Frontal cortex (tissue), 4 donors: ENCODE results near the gene TCAP. TPM values are rescaled to one million over a fixed set of nuclear protein-coding genes. Genes with fewer than 3 reads are reported as not detected.
A peak's percentile ranks its signal among the peaks of the same experiment; 100 is the strongest.
"Not testable (repeated sequence)": the region's sequence is repeated elsewhere in the genome, so short reads cannot be mapped to it uniquely, and the experiment has no call there.

Experiments used
- DNase-seq, 2 donors: peaks; one replicate each; pipeline ENCODE4 v3.0.0; 2012; ENCODE audit warnings: low spot score in 2 of 2
- FAIRE-seq: peaks from 2 replicates; lab custom pipeline; 2012; peaks lifted over from hg19 to GRCh38; lab: Jason Lieb, UNC
- total RNA-seq: library from RNA; depleted of rRNA; stranded (reverse); fragments of >200 nt; gene quantifications from one replicate; pipeline ENCODE4 v1.2.3, GENCODE V29; 2014
- donor health status: control.
- donor health status: control.
- donor health status: control.

TCAP gene
- total RNA-seq, 1 donor from 2014 or later: 0.82 TPM

DNA sequence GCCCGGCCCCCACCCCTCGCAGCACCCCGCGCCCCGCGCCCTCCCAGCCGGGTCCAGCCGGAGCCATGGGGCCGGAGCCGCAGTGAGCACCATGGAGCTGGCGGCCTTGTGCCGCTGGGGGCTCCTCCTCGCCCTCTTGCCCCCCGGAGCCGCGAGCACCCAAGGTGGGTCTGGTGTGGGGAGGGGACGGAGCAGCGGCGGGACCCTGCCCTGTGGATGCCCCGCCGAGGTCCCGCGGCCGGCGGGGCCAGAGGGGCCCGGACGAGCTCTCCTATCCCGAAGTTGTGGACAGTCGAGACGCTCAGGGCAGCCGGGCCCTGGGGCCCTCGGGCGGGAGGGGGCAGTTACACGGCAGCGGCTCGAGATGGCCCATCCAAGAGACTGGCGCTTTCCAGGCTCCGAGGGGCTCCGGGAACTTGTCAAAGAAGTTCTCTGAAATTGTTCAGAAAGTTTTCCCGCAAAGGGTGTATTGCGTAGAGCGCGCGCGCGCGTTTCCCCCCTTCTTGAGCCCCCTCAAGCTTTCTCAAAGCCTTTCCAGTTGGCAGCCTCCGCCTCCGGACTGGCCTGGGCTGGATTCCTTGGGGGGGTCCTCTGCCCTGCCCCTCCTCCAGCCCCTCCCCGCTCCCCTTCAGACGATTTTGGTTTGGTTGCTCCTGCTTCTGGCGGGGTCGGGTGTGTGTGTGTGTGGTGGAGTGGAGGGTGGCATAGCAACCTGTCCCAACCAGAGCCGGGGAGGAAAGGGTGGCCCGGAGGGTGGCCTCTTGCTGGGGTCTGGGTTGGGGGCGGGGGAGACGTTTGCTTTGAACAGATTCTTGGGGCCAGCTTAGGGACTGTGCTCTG, 35.2 kb downstream of the TCAP start:
- peak in 1 of 2 donors; percentile 48 for DNase-seq

DNA sequence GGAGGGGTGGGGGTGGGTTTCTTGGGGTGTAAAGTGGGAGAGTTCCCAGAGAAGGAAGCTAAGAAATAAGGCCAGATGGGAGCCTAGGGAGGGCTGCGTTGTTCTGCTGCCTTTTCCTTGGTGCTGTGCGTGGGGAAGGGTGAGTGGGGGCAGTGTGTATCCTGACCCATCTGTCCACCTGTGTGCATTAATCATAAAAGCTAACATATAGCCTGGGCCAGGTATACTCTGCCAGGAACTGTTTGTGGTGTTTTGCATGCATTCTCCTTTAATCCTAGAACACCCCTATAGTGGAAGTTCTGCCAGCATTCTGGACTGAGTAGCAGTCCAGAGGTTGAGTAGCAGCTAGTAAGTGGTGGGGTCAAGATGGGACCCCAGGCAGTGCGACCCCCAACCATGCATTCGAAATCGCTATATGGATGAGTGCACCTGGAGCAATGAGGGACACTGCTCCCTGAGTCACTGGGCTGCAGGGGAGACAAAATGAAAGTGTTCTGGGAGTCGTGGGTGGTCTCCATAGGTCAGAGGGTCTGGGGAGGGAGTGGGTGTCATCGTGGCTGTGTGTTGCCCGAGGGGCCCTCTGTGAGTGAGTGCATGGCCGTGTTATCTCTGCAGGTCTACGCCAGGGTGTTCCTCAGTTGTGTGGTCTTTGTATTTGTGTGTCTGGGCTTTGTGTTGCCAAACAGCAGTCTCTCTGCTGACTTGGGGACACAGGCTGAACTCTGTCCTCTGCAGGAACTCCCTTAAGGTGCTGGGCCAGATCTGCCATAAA, 36.0 kb downstream of the TCAP start:
- DNase-seq (no peak), FAIRE-seq (no peak)

More for the DNA sequence above, 35.2 kb downstream of the TCAP start:
- no peak for FAIRE-seq

DNA sequence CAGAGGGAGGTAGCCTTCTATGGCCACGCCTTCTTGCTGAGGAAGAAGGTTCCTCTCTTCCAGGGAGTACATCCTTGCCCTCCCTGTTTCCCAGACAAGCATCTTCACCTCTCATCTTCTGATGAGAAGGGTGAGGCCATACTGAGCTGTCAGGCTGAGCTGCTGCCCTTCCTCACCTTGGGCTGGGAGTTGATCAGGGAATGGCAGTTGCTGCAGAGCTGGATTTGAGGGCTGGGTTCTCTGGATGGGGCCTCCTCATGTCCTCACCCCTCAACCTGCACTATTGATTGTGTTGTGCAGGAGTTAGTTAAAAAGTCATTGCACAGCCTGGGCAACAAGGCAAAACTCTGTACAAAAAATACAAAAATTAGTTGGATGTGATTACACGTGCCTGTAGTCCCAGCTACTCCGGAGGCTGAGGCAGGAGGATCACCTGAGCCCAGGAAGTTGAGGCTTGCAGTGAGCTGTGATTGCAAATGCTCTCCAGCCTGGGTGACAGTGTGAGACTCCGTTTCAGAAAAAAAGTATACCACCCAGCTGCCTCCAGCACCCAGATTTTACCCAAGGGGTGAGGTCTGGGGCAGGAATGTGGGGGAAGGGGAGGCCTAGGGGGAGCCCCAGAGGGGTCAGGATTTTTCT, 36.8 kb downstream of the TCAP start:
- DNase-seq (no peak), FAIRE-seq (no peak)

DNA sequence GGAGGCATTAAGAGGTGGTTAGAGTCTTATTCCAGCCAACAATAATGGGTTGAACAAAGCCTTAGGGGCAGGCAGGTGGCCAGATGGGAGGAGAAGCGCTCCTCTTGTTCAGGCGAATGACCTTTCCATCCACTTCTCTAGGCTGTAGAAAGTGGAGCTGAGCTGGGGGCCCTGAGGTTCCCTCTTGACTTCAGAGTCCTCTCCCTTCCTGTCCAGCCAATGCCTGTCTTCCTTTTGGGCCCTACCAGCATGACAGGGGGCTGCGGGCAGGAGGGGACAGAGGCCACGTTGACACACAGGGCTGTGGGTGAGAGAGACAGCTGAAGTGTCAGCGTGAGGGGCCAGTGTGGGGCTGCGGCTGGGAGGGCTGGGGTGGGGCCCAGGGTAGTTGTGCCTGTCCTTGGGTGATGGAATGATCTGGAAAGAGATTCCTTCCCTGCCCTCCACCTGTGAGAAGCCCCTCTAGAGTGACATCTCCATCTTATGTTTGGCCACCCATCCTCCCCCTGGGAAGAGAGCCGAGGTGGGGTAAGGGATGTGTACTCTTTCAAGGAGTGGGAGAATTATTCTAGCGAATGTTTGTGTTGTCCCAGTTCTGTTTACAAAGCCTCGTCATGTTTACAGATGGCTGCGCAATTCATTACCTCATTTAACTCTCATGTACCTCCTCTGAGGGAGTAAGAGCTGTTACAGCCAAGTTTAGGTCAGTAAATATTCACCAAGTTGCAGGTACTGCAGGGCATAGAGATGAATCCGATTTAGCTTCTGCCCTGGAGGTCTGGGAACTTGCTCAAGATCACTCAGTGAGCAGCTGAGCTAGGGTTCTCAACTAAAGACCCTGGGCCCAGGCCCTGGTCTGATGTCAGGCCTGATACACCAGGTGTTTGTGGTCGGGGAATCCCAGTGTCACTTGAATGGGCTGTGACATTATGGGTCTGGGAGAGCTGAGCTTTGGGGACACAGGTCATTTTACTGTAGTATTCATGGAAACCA, 38.0 kb downstream of the TCAP start:
- DNase-seq: no peak
- FAIRE-seq: no peak

DNA sequence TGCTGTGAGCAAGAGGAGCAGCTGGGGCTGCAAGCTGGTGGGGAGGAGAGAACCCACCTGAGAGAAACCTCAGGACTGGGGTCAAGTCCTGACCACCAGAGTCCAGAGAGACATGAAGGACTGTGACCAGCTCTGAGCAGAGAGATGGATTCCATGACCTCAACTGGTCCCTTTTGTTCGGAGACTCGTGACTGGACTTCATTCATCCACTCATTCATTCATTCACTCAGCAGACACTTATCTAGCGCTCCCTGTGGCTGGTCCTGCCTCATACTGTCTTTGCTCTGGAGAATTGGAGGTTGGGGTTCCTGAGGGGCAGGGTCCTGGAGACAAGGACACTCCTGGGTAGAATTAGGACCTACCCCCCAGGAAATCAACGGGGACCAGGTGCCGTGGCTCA, 38.8 kb downstream of the TCAP start:
- FAIRE-seq (no peak), DNase-seq (no peak)

DNA sequence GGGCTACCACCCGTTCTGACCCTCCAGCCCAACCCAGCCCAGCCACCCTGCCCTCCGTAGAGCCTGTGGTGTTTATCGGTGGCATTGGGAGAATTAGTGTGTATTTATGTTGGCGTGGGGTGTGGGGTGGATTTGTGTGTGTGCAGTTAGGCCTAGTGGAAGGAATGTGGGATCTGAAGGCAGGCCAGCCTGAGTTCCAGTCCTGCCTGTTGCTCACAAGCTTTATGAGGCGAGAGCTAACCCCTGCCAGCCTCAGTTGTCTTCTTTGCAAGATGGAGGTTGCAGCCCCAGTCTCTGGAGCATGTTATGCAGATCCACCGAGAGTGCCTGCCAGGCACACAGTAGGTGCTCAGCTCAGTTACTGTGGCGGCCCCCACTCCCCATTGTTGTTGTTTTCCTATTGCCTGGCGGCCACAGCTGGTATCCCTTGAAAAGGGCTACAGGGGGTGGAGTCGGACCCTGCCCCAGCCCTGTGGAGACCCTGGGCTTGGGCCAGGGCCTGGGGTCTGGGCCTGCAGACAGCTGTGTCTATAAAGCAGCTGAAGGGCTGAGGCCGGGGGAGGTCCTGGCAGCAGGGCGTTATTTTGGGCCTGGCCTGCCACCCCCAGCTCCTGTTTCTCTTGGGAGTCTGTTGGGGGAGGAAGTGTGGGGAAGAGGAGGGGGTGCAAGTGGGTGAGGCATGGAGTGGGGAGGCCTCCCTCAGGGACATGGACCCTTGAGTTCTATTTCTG, 39.8 kb downstream of the TCAP start:
- DNase-seq: no peak
- FAIRE-seq: no peak

DNA sequence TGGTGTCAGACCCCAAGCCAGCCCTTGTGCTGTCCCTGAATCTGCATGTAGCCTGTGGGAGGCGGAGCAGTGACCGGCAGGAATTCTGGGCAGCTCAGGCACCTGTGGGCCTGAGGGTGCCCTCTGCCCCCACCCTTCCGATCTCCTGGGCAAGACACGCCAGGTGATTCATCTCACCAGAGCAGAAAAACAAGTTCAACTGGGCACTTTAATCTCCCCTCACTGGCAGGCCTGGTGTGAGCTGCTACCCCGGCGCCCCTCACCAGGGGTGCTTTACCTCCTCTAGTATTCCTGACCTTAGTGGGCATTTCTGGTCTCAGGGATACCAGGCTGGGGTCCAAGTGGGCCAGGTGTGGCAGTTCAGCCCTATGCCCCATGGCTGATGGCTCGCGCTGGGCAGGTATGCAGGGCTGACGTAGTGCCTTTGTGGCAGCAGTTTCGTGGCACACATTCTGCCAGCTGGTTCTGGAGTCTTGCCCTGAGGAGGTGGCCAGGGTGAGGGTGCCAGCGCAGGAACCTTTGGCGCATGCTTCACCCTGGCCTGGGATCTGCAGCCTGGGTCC, 40.7 kb downstream of the TCAP start:
- FAIRE-seq (no peak), DNase-seq (no peak)

DNA sequence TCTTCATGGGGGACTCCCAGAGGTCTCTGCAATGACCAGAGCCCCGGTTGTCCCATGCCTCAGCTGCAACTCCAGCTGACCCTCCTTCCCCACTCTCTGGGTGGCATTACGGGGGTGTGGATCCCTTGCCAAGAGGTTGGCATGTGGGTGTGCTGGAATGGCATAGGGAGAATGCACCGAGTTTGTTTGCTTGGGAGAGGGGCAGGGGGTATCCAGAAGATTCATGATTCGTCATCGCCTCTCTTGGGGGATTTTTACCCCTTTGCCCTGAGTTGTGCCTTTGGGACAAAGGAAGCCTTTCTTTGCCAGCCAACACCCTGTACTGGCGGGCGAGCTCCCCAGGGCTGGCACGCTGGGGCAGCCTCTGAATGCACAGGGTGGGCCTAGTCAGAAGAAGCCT, 41.2 kb downstream of the TCAP start:
- DNase-seq (no peak), FAIRE-seq (no peak)

DNA sequence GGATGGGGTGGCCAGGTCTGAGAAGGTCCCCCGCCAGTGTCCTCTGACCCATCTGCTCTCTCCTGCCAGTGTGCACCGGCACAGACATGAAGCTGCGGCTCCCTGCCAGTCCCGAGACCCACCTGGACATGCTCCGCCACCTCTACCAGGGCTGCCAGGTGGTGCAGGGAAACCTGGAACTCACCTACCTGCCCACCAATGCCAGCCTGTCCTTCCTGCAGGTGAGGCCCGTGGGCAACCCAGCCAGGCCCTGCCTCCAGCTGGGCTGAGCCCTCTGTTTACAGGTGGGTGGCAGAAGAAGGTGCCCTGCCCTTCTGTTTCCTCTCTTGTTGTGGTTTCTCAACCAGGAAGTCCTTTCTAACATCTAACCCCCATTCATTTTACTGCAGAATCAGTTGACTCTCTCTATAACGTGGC, 41.8 kb downstream of the TCAP start:
- DNase-seq: no peak
- FAIRE-seq: no peak

DNA sequence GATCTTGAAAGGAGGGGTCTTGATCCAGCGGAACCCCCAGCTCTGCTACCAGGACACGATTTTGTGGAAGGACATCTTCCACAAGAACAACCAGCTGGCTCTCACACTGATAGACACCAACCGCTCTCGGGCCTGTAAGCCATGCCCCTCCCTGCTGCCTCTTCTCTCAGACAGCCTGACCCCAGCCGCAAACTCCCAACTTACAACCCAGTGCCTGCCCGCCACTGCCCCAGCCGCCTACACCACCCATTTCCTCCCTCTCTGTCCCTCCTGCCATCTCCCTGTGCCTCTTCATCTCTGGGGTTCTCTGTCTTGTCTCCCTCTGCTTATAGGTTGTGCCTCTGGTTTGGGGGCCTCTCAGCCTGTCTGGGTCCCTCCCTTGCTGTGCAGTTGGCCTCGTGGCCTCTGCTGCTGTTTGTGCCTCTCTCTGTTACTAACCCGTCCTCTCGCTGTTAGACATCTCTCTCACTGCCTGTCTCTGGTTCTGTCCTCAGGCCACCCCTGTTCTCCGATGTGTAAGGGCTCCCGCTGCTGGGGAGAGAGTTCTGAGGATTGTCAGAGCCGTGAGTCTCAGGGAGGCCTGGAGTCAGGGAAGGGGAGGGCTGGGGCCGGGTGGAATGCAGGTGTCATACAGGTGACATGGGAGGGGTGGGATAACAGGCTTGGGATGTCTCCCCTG, 44.3 kb downstream of the TCAP start:
- DNase-seq (no peak), FAIRE-seq (no peak)

DNA sequence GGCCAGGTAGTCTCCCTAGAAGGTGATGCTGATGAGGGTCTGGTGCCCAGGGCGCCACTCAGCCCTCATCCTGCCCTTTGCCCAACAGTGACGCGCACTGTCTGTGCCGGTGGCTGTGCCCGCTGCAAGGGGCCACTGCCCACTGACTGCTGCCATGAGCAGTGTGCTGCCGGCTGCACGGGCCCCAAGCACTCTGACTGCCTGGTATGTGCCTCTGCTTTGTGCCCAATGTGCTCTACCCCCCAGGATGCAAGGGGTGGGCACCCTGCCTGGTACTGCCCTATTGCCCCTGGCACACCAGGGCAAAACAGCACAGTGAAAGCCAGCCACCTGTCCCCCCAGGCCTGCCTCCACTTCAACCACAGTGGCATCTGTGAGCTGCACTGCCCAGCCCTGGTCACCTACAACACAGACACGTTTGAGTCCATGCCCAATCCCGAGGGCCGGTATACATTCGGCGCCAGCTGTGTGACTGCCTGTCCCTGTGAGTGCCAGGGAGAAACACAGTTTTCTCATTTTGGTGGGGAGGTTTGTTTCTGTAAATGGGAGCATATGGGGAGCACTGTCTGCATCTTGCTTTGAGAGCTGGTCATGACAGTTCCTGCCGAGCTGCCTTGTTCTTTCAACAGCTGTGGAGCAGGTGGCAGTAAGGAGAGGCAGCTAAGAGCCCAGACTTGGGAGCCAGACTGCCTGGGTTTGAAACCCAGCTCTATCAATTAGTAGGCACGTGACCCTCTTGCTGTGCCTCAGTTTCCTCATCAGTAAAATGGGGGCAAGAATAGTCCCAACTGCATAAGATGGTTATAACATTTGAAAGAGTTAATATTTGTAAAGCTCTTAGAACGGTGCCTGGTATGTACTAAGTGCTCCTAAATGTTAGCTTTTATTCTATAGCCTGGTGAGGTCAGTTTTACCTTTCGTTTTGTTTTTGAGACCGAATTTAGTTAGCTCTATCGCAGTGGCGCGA, 45.1 kb downstream of the TCAP start:
- FAIRE-seq: no peak
- no peak for DNase-seq

DNA sequence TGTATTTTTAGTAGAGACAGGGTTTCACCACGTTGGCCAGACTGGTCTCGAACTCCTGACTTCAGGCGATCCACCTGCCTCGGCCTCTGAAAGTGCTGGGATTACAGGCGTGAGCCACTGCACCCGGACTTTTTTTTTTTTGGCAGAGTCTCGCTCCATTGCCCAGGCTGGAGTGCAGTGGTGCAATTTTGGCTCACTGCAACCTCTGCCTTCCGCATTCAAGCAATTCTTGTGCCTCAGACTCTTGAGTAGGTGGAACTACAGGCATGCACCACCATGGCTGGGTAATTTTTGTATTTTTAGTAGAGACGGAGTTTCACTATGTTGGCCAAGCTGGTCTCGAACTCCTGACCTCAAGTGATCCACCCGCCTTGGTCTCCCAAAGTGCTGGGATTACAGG, 45.9 kb downstream of the TCAP start:
- not testable (repeated sequence) for FAIRE-seq, DNase-seq

DNA sequence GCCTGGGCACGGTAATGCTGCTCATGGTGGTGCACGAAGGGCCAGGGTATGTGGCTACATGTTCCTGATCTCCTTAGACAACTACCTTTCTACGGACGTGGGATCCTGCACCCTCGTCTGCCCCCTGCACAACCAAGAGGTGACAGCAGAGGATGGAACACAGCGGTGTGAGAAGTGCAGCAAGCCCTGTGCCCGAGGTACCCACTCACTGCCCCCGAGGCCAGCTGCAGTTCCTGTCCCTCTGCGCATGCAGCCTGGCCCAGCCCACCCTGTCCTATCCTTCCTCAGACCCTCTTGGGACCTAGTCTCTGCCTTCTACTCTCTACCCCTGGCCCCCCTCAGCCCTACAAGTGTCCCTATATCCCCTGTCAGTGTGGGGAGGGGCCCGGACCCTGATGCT, 46.7 kb downstream of the TCAP start:
- FAIRE-seq: no peak
- DNase-seq: no peak

DNA sequence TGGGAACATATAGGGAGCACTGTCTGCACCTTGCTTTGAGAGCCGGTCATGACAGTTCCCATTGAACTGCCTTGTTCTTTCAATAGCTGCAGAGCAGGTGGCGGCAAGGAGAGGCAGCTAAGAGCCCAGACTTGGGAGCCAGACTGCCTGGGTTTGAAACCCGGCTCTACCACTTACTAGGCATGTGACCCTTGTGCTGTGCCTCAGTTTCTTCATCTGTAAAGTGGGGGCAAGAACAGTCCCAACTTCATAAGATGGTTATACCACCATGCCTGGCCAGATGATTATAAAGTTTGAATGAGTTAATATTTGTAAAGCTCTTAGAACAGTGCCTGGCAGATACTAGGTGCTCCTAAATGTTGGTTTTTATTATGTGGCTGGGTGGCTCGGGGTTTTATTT, 49.1 kb downstream of the TCAP start:
- FAIRE-seq (no peak), DNase-seq (no peak)

DNA sequence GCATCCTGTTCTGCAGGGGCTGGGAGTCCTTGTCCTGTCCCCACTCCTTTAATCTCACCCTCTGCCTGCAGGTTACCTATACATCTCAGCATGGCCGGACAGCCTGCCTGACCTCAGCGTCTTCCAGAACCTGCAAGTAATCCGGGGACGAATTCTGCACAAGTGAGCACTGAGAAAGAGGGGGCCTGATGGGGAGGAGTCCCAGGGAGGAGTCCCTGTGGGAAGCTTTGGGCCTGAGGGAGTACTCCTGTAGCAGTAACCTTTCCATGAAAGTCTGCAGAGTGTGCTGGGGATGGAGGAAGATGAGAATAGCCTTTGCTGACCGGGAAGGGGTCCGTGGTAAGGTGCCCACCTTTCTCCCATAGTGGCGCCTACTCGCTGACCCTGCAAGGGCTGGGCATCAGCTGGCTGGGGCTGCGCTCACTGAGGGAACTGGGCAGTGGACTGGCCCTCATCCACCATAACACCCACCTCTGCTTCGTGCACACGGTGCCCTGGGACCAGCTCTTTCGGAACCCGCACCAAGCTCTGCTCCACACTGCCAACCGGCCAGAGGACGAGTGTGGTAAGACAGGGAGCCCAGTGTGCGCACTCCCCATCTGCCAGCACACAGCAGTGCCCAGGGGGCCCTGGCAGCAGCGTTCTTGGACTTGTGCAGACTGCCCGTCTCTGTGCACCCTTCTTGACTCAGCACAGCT, 50.4 kb downstream of the TCAP start:
- no peak for DNase-seq
- FAIRE-seq: no peak
